ENCODE measurements around the gene NKPD1. TPM values are rescaled to one million over a fixed set of nuclear protein-coding genes. Genes with fewer than 3 reads are reported as not detected.

NKPD1 gene
- total and polyA plus RNA-seq, 9 of the 15 experiments (the other 6 are each of a cell fraction or from before 2014, with no cell fraction given): 0.03 to 0.09 (median 0.04) TPM; not detected in 5

DNA sequence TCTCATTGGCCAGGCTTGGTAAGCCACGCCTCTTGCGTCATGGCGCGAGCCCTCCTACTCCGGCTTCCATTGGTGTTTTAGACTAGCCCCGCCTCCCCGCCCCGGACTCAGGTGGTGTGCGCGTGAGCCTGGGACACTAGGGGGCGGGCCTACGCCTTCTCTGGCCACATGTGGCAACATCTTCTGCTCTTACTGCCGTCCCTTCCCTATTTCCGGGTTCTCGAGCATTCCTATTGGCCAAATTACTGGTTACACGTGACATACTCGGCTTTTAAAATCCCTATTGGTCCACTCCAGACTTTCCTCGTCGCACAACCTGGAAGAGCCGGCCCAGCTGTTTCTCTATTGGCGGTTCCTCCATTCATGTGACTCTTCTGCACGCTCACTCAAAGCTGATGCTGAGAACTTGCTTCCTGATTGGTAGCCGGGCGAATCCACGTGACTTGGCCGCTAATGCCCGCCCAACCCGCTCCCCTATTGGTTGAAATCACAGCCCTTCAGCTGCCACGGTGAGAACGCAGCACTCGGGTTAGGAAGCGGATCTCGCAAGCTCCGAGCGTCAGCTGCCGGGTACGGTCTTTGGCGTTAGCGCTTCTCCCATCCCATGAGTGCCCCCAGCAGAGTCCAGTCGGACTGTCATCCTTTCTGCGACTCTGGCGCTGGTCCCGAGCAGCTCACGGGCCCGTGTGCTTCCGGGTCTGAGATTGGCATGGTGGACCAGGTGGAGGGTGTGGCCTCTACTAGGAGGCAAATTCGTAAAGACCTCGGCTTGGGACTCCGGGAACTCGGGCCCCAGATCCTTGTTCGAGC lies 17.7 kb upstream of the NKPD1 start, which contains the start of gene BLOC1S3 (continued):
- TF ChIP-seq, protein P1, sequence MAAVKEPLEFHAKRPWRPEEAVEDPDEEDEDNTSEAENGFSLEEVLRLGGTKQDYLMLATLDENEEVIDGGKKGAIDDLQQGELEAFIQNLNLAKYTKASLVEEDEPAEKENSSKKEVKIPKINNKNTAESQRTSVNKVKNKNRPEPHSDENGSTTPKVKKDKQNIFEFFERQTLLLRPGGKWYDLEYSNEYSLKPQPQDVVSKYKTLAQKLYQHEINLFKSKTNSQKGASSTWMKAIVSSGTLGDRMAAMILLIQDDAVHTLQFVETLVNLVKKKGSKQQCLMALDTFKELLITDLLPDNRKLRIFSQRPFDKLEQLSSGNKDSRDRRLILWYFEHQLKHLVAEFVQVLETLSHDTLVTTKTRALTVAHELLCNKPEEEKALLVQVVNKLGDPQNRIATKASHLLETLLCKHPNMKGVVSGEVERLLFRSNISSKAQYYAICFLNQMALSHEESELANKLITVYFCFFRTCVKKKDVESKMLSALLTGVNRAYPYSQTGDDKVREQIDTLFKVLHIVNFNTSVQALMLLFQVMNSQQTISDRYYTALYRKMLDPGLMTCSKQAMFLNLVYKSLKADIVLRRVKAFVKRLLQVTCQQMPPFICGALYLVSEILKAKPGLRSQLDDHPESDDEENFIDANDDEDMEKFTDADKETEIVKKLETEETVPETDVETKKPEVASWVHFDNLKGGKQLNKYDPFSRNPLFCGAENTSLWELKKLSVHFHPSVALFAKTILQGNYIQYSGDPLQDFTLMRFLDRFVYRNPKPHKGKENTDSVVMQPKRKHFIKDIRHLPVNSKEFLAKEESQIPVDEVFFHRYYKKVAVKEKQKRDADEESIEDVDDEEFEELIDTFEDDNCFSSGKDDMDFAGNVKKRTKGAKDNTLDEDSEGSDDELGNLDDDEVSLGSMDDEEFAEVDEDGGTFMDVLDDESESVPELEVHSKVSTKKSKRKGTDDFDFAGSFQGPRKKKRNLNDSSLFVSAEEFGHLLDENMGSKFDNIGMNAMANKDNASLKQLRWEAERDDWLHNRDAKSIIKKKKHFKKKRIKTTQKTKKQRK (IDR thresholded peaks at IDR 0.05; ENCODE audit: borderline replicate concordance, low read depth, low read length): 0 out of 2 replicates have a peak, but pooled peaks have one; percentile 54
- TF ChIP-seq HNRNPLL (IDR thresholded peaks at IDR 0.05; ENCODE audit: low read depth, low read length, poor library complexity, severe bottlenecking): peak; percentile 67
- peak; percentile 30 to 98; a peak in 2 of 4 replicates for TF ChIP-seq HDAC1 (IDR thresholded peaks at IDR 0.05)
- peak; percentile 97 for TF ChIP-seq ZBTB9 (CRISPR knock-in tag; IDR thresholded peaks at IDR 0.05)
- TF ChIP-seq POLR2AphosphoS2 (IDR thresholded peaks at IDR 0.05; ENCODE audit: low read length): 0 out of 2 replicates have a peak, but pooled peaks have one; percentile 38
- 0 out of 2 replicates have a peak, but pooled peaks have one; percentile 41 for TF ChIP-seq ETV1 (tag; conservative IDR thresholded peaks at IDR 0.05; ENCODE audit: low read depth)
- peak; percentile 27; the same call in 1 of the 2 replicates for TF ChIP-seq SPI1 (IDR thresholded peaks at IDR 0.05; ENCODE audit: borderline replicate concordance, low read depth, low read length)
- TF ChIP-seq HDAC2 (IDR thresholded peaks at IDR 0.05): peak; percentile 88; the same call in 1 of the 2 replicates
- TF ChIP-seq TAF9B (IDR thresholded peaks at IDR 0.05; ENCODE audit: partially characterized antibody): peak; percentile 8
- no peak for TF ChIP-seq ZNF239 (CRISPR knock-in tag; IDR thresholded peaks at IDR 0.05)
- TF ChIP-seq POLR2A (conservative IDR thresholded peaks at IDR 0.05): peak; percentile 74
- TF ChIP-seq SAP30 (IDR thresholded peaks at IDR 0.05; ENCODE audit: borderline replicate concordance, insufficient read depth, low read depth, low read length, poor library complexity, severe bottlenecking): peak; percentile 99
- TF ChIP-seq POLR2H (tag; IDR thresholded peaks at IDR 0.05; ENCODE audit: low read depth): peak; percentile 72
- TF ChIP-seq GABPA (tag; conservative IDR thresholded peaks at IDR 0.05; ENCODE audit: low read depth): peak; percentile 67
- no peak for TF ChIP-seq CHD4 (IDR thresholded peaks at IDR 0.05; ENCODE audit: insufficient read depth, insufficient replicate concordance, low read depth, low read length, poor library complexity, severe bottlenecking)
- TF ChIP-seq, protein P2, sequence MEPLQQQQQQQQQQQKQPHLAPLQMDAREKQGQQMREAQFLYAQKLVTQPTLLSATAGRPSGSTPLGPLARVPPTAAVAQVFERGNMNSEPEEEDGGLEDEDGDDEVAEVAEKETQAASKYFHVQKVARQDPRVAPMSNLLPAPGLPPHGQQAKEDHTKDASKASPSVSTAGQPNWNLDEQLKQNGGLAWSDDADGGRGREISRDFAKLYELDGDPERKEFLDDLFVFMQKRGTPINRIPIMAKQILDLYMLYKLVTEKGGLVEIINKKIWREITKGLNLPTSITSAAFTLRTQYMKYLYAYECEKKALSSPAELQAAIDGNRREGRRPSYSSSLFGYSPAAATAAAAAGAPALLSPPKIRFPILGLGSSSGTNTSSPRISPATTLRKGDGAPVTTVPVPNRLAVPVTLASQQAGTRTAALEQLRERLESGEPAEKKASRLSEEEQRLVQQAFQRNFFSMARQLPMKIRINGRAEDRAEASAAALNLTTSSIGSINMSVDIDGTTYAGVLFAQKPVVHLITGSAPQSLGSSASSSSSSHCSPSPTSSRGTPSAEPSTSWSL (CRISPR knock-in tag; IDR thresholded peaks at IDR 0.05; ENCODE audit: borderline replicate concordance): no peak
- TF ChIP-seq FOXK2 (conservative IDR thresholded peaks at IDR 0.05 in 1 of 2, IDR thresholded peaks at IDR 0.05 in 1 of 2; ENCODE audit: low read depth in 2 of 2): peak; percentile 98 to 99
- peak; percentile 95 for TF ChIP-seq CEBPG (CRISPR knock-in tag; IDR thresholded peaks at IDR 0.05)
- TF ChIP-seq CEBPG (tag; conservative IDR thresholded peaks at IDR 0.05 in 1 of 2, IDR thresholded peaks at IDR 0.05 in 1 of 2): peak; percentile 94 to 97
- peak; percentile 69; the same call in 1 of the 2 replicates for TF ChIP-seq KLF6 (CRISPR knock-in tag; IDR thresholded peaks at IDR 0.05; ENCODE audit: borderline replicate concordance)

Measured in K562 (cell line).